DND-41 (cell line): Measurements from ENCODE around the gene DRC3.

Experiments
- ATAC-seq: fragments of 200-7000 bp; cut with Tn5 transposase; 3 replicates; pipeline ENCODE4 v1.9.1; 2021; ENCODE audit warnings: low read depth; ENCODE audit not compliant: insufficient read depth
- DNase-seq: peaks from one replicate; pipeline ENCODE4 v3.0.0-alpha.2; 2020
- H2AFZ ChIP-seq: 2 replicates; pipeline ENCODE4 v1.6.0; 2012; ENCODE audit warnings: low read depth, low read length
- H3K27ac ChIP-seq: 2 replicates; pipeline ENCODE4 v1.5.1; 2012; ENCODE audit warnings: low read length, inconsistent platforms
- H3K27me3 ChIP-seq: fragments of 200-600 bp; sonication (generic); 2 replicates; pipeline ENCODE4 v1.6.0; 2012; ENCODE audit warnings: low read length, mild to moderate bottlenecking, inconsistent platforms; ENCODE audit not compliant: insufficient read depth, poor library complexity
- H3K36me3 ChIP-seq: 2 replicates; pipeline ENCODE4 v1.5.1; 2012; ENCODE audit warnings: low read length, inconsistent platforms; ENCODE audit not compliant: insufficient read depth
- H3K4me1 ChIP-seq: 2 replicates; pipeline ENCODE4 v1.5.1; 2012; ENCODE audit warnings: mild to moderate bottlenecking, low read length; ENCODE audit not compliant: insufficient read depth
- H3K4me2 ChIP-seq: 2 replicates; pipeline ENCODE4 v1.6.0; 2012; ENCODE audit warnings: mild to moderate bottlenecking, moderate library complexity, low read length, inconsistent platforms; ENCODE audit not compliant: insufficient read depth
- H3K4me3 ChIP-seq, 2 experiments: fragments of 200-600 bp in 1 of 2; shearing (Covaris generic) in 1 of 2; 2 replicates each; pipeline ENCODE4 v1.5.1; 2012 to 2016; ENCODE audit warnings: inconsistent platforms in 2 of 2, low read length in 2 of 2, mild to moderate bottlenecking in 2 of 2, low read depth in 1 of 2, moderate library complexity in 1 of 2
- H3K79me2 ChIP-seq: 2 replicates; pipeline ENCODE4 v1.6.0; 2012; ENCODE audit warnings: low read length, inconsistent platforms; ENCODE audit not compliant: insufficient read depth
- H3K9ac ChIP-seq: 2 replicates; pipeline ENCODE4 v1.6.0; 2012; ENCODE audit warnings: low read depth, mild to moderate bottlenecking, inconsistent platforms, low read length, moderate library complexity
- H3K9me3 ChIP-seq: 2 replicates; pipeline ENCODE4 v1.5.1; 2012; ENCODE audit warnings: low read length, moderate library complexity, mild to moderate bottlenecking, inconsistent platforms; ENCODE audit not compliant: insufficient read depth, severe bottlenecking
- H4K20me1 ChIP-seq: 2 replicates; pipeline ENCODE4 v1.6.0; 2012; ENCODE audit warnings: low read length; ENCODE audit not compliant: insufficient read depth
- CTCF ChIP-seq: IDR thresholded peaks from 2 replicates; pipeline ENCODE4 v1.5.1; 2012; ENCODE audit warnings: borderline replicate concordance, low read length, moderate library complexity, mild to moderate bottlenecking; ENCODE audit not compliant: poor library complexity, severe bottlenecking; ENCODE audit errors: extremely low read depth
- EZH2 ChIP-seq: IDR thresholded peaks from 3 replicates; pipeline ENCODE4 v1.6.1; 2012; ENCODE audit warnings: borderline replicate concordance, low read depth, mild to moderate bottlenecking, moderate library complexity, low read length, inconsistent platforms; ENCODE audit not compliant: severe bottlenecking

The DRC3 gene

GRCh38 chr17:17944743-17945142 is 27.9 kb upstream of the DRC3 start:
- ATAC-seq (no peak), DNase-seq (no peak)
- Histone ChIP-seq H3K79me2 (no peaks in the 10 kb centered on the region), H3K4me2 (no peak overlapping the region), H3K9me3 (no peaks in the 10 kb centered on the region), H3K27ac (no peak overlapping the region), H3K9ac (no peak overlapping the region), H3K4me1 (no peaks in the 10 kb centered on the region), H3K27me3 (no peaks in the 10 kb centered on the region), H3K4me3 (no peak overlapping the region), H4K20me1 (peaks cover 4% of the 10 kb centered on the region; the same call in 1 of the 2 replicates), H2AFZ (no peak overlapping the region), H3K36me3 (no peaks in the 10 kb centered on the region)
- TF ChIP-seq EZH2 (no peak), CTCF (no peak)

GRCh38 chr17:17946093-17946492 is 26.6 kb upstream of the DRC3 start:
- Histone ChIP-seq H3K4me3 (no peak overlapping the region), H3K4me2 (no peak overlapping the region), H3K27me3 (no peaks in the 10 kb centered on the region), H3K36me3 (no peaks in the 10 kb centered on the region), H3K4me1 (no peaks in the 10 kb centered on the region), H4K20me1 (peaks cover 4% of the 10 kb centered on the region; the same call in 1 of the 2 replicates), H3K27ac (no peak overlapping the region), H3K79me2 (no peaks in the 10 kb centered on the region), H2AFZ (no peak overlapping the region), H3K9me3 (no peaks in the 10 kb centered on the region), H3K9ac (no peak overlapping the region)
- DNase-seq (no peak), ATAC-seq (no peak)
- TF ChIP-seq EZH2, result no peak
- TF ChIP-seq CTCF, result no peak

- Histone ChIP-seq H3K79me2 (no peaks in the 10 kb centered on the region), H3K27ac (no peak overlapping the region), H3K9ac (no peak overlapping the region), H3K27me3 (no peaks in the 10 kb centered on the region), H3K9me3 (no peaks in the 10 kb centered on the region), H3K4me2 (no peak overlapping the region), H3K4me1 (no peaks in the 10 kb centered on the region), H4K20me1 (peaks cover 4% of the 10 kb centered on the region; the same call in 1 of the 2 replicates), H3K4me3 (no peak overlapping the region), H2AFZ (no peak overlapping the region), H3K36me3 (no peaks in the 10 kb centered on the region)
- no peak for ATAC-seq
- TF ChIP-seq EZH2 (no peak), CTCF (no peak)
- no peak for DNase-seq
These were observed 25.4 kb upstream of the DRC3 start for GRCh38 chr17:17947309-17947708.

- Histone ChIP-seq H4K20me1 (peaks cover 4% of the 10 kb centered on the region; the same call in 1 of the 2 replicates), H3K79me2 (no peaks in the 10 kb centered on the region), H3K27me3 (no peaks in the 10 kb centered on the region), H3K4me3 (no peak overlapping the region), H3K4me1 (no peaks in the 10 kb centered on the region), H3K36me3 (no peaks in the 10 kb centered on the region), H3K27ac (no peak overlapping the region), H3K9ac (no peak overlapping the region), H2AFZ (no peak overlapping the region), H3K9me3 (no peaks in the 10 kb centered on the region), H3K4me2 (no peak overlapping the region)
- DNase-seq (no peak), ATAC-seq (no peak)
- TF ChIP-seq CTCF (no peak), EZH2 (no peak)
These were observed 24.7 kb upstream of the DRC3 start for GRCh38 chr17:17947966-17948365.
